HCT116 (cell line): ENCODE results near the gene ZER1. TPM values are rescaled to one million over a fixed set of nuclear protein-coding genes. Genes with fewer than 3 reads are reported as not detected.

Experiments used
- ATAC-seq: fragments of 200-7000 bp; cut with Tn5 transposase; 2 replicates; pipeline ENCODE4 v1.9.1; 2020; ENCODE audit warnings: mild to moderate bottlenecking, moderate library complexity
- BruUV-seq: library from RNA; stranded (reverse); fragments of 400-500 nt; replicated peaks from 2 replicates; lab custom pipeline; 2021; lab: Mats Ljungman, UMichigan
- CTCF ChIA-PET: fragments of 300-600 bp; sonication (Branson Sonifier 250); formaldehyde crosslinking; loops from one replicate; lab custom pipeline; 2021; ENCODE audit warnings: antibody characterized with exemption; lab: Charles Lee
- POLR2A ChIA-PET: fragments of 300-600, 350-600 bp; sonication (Branson Sonifier 250); formaldehyde crosslinking; loops from one replicate; lab custom pipeline; 2021; ENCODE audit warnings: antibody characterized with exemption; lab: Charles Lee
- RAD21 ChIA-PET, 2 experiments: fragments of 300-600 bp; sonication (Branson Sonifier 250); formaldehyde crosslinking; loops; one replicate each; lab custom pipeline; 2023; ENCODE audit warnings: low total read pairs in 2 of 2; ENCODE audit not compliant: uncharacterized antibody in 2 of 2, unreplicated experiment in 2 of 2, low non-redundant PET in 1 of 2; lab: Charles Lee
- DNase-seq: peaks from one replicate; pipeline ENCODE4 v3.0.0-alpha.2; 2010; ENCODE audit warnings: low read depth, low spot score
- H2AFZ ChIP-seq: fragments of 200-600 bp; shearing (Covaris generic), sonication (generic); 2 replicates; pipeline ENCODE4 v1.6.1; 2017; ENCODE audit warnings: low read depth, mixed run types, mixed read lengths, antibody characterized with exemption, low read length; ENCODE audit not compliant: poor library complexity, severe bottlenecking
- H3K27ac ChIP-seq: 2 replicates; pipeline ENCODE4 v1.5.1; 2012; ENCODE audit warnings: low read depth, low read length
- H3K27me3 ChIP-seq: fragments of 200-600 bp; sonication (generic); 2 replicates; pipeline ENCODE4 v1.6.1; 2016; ENCODE audit warnings: mixed run types, low read length, mixed read lengths; ENCODE audit not compliant: insufficient read depth
- H3K36me3 ChIP-seq, 2 experiments: fragments of 200-500 bp in 1 of 2; fragments of 200-600 bp in 1 of 2; sonication (Bioruptor generic) in 1 of 2; sonication (generic) in 1 of 2; 2 replicates each; pipeline versions ENCODE4 v1.5.1 to v1.6.1; 2014 to 2016; ENCODE audit warnings: low read length in 2 of 2, inconsistent platforms in 1 of 2, mixed read lengths in 1 of 2, mixed run types in 1 of 2; ENCODE audit not compliant: insufficient read depth in 2 of 2, control insufficient read depth in 1 of 2
- H3K4me1 ChIP-seq, 2 experiments: fragments of 200-600 bp in 1 of 2; sonication (generic) in 1 of 2; 2 replicates each; pipeline versions ENCODE4 v1.5.1 to v1.6.1; 2012 to 2017; ENCODE audit warnings: low read length in 2 of 2, inconsistent platforms in 1 of 2, mild to moderate bottlenecking in 1 of 2, mixed read lengths in 1 of 2, mixed run types in 1 of 2, moderate library complexity in 1 of 2; ENCODE audit not compliant: insufficient read depth in 2 of 2, control insufficient read depth in 1 of 2
- H3K4me2 ChIP-seq: fragments of 200-600 bp; sonication (generic); 2 replicates; pipeline ENCODE4 v1.6.1; 2017; ENCODE audit warnings: mixed run types, low read length, mixed read lengths
- H3K4me3 ChIP-seq, 2 experiments: fragments of 200-600 bp in 1 of 2; sonication (generic) in 1 of 2; replicated peaks in 1 of 2; 2 replicates each; pipeline ENCODE4 v1.5.1; 2011 to 2016; ENCODE audit warnings: low read length in 2 of 2, control low read depth in 1 of 2, low read depth in 1 of 2, mild to moderate bottlenecking in 1 of 2, mixed read lengths in 1 of 2, mixed run types in 1 of 2
- H3K79me2 ChIP-seq: fragments of 200-600 bp; sonication (generic); 2 replicates; pipeline ENCODE4 v1.6.1; 2017; ENCODE audit warnings: mild to moderate bottlenecking, mixed run types, low read length, moderate library complexity, mixed read lengths; ENCODE audit not compliant: insufficient read depth
- H3K9ac ChIP-seq: fragments of 200-600 bp; sonication (generic); 2 replicates; pipeline ENCODE4 v1.6.1; 2016; ENCODE audit warnings: low read length, mixed read lengths
- H3K9me2 ChIP-seq: fragments of 200-600 bp; sonication (generic), shearing (Covaris generic); 2 replicates; pipeline ENCODE4 v1.6.1; 2017; ENCODE audit warnings: mixed run types, mild to moderate bottlenecking, moderate library complexity; ENCODE audit not compliant: insufficient read depth
- H3K9me3 ChIP-seq, 2 experiments: fragments of 200-500 bp in 1 of 2; fragments of 200-600 bp in 1 of 2; sonication (Bioruptor generic) in 1 of 2; sonication (generic) in 1 of 2; 2 replicates each; pipeline ENCODE4 v1.6.1; 2014 to 2017; ENCODE audit warnings: low read length in 2 of 2, mixed read lengths in 2 of 2, inconsistent platforms in 1 of 2, low read depth in 1 of 2, mild to moderate bottlenecking in 1 of 2, mixed run types in 1 of 2, moderate library complexity in 1 of 2; ENCODE audit not compliant: control insufficient read depth in 1 of 2, insufficient read depth in 1 of 2
- H4K20me1 ChIP-seq: fragments of 200-600 bp; sonication (generic), shearing (Covaris generic); 2 replicates; pipeline ENCODE4 v1.6.1; 2017; ENCODE audit warnings: mixed run types, mild to moderate bottlenecking, moderate library complexity; ENCODE audit not compliant: insufficient read depth
- ELF1 ChIP-seq: IDR thresholded peaks from 2 replicates; pipeline ENCODE4 v1.6.1; 2012; ENCODE audit warnings: low read depth, borderline replicate concordance
- JUND ChIP-seq: IDR thresholded peaks from 2 replicates; pipeline ENCODE4 v1.6.1; 2012
- REST ChIP-seq: IDR thresholded peaks from 2 replicates; pipeline ENCODE4 v1.6.1; 2012; ENCODE audit warnings: low read depth
- SRF ChIP-seq: IDR thresholded peaks from 2 replicates; pipeline ENCODE4 v1.6.1; 2012; ENCODE audit warnings: low read depth
- ZFX ChIP-seq: fragments of 450-650 bp; IDR thresholded peaks from 2 replicates; pipeline ENCODE4 v1.6.1; 2017
- intact Hi-C: fragments of 100-400 bp; cut with micrococcal nuclease; formaldehyde crosslinking; loops from 2 replicates; pipeline ENCODE4 v1.10.0; 2022
- total RNA-seq: library from RNA; stranded (reverse); gene quantifications from one replicate; pipeline ENCODE4 v1.2.1, GENCODE V29; 2021; ENCODE audit not compliant: unreplicated experiment

Gene ZER1
- total RNA-seq, 1 experiment from 2014 or later, result 18.0 TPM

- no peak overlapping the region for H3K4me2 ChIP-seq
- intact Hi-C loops, result no loop called here
- H3K27me3 ChIP-seq, result no peaks in the 10 kb centered on the region
- peaks cover 9 to 24% of the 10 kb centered on the region in 2 experiments for H3K4me1 ChIP-seq
- H3K36me3 ChIP-seq, result peaks cover 4 to 17% of the 10 kb centered on the region in 2 experiments; a peak in 2 of 4 replicates
- no peaks in the 10 kb centered on the region for H3K9me2 ChIP-seq
- H3K27ac ChIP-seq, result no peak overlapping the region; the same call in 1 of the 2 replicates
- no peak for TF ChIP-seq SRF
- no peak for TF ChIP-seq REST
- TF ChIP-seq ELF1, result no peak
- no peak for TF ChIP-seq ZFX
- TF ChIP-seq JUND, result no peak
- TF ChIP-seq, all 23 proteins: peak for 0
- DNase-seq (no peak), ATAC-seq (no peak)
- Histone ChIP-seq H3K9me3 (no peaks in the 10 kb centered on the region), H3K4me3 (no peak overlapping the region), H2AFZ (no peak overlapping the region), H3K9ac (no peak overlapping the region), H4K20me1 (no peaks in the 10 kb centered on the region), H3K79me2 (peaks cover 27% of the 10 kb centered on the region)
- BruUV-seq, result no TSS peak
- RAD21 ChIA-PET, result no interaction called here
- POLR2A ChIA-PET, result no interaction called here
- CTCF ChIA-PET, result no interaction called here
Observed at GRCh38 chr9:128705051-128705965, 66.4 kb downstream of the ZER1 start.
